Uterus (tissue), 2 donors: ENCODE measurements around the gene GNMT.

Experiments used
- CTCF ChIP-seq, 4 experiments: fragments of 200-600 bp in 2 of 4; fragments of 450-650 bp in 2 of 4; sonication (generic) in 2 of 4; IDR thresholded peaks; one replicate each; pipeline ENCODE4 v1.5.1; 2016 to 2019; ENCODE audit warnings: antibody characterized with exemption in 4 of 4, mild to moderate bottlenecking in 2 of 4, moderate library complexity in 1 of 4
- POLR2A ChIP-seq, 2 donors: fragments of 450-650 bp; IDR thresholded peaks; one replicate each; pipeline ENCODE4 v1.6.1; 2016; ENCODE audit warnings: antibody characterized with exemption in 2 of 2, mild to moderate bottlenecking in 1 of 2, moderate library complexity in 1 of 2

DNA sequence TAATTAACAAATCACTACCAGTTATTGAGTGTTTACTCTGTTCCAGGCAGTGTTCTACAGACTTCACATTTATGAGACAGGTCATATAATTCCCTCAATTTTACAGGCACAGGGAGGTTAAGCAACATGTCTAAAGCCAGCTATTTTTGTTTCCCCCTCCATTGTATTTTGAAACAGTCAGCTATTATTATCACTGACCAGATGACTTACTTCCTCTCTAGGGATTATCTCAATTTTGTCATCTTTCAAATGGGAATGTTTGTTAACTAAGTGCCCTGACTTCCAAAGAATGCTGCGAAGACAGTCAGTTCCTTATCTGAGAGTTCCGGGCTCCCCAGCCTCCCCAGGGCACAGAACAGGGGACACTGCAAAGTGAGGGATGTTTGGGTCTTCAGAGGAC, 36.9 kb upstream of the GNMT start:
- no peak for TF ChIP-seq CTCF (IDR thresholded peaks at IDR 0.05)
- no peak for TF ChIP-seq POLR2A (IDR thresholded peaks at IDR 0.05)
